HEK293 (cell line): Measurements from ENCODE around the gene ZNF396.

Source experiments
- KLF16 ChIP-seq: fragments of 450-650 bp; formaldehyde crosslinking; IDR thresholded peaks from 2 replicates; pipeline ENCODE4 v1.5.1; 2017; ENCODE audit warnings: missing biosample characterization, missing genetic modification characterization
- SP2 ChIP-seq: fragments of 450-650 bp; formaldehyde crosslinking; IDR thresholded peaks from 2 replicates; pipeline ENCODE4 v1.5.1; 2016; ENCODE audit warnings: missing biosample characterization, missing genetic modification characterization
- ZNF157 ChIP-seq: fragments of 450-650 bp; formaldehyde crosslinking; IDR thresholded peaks from 2 replicates; pipeline ENCODE4 v1.5.1; 2016; ENCODE audit warnings: missing biosample characterization, missing genetic modification characterization
- ZNF624 ChIP-seq: fragments of 450-650 bp; formaldehyde crosslinking; IDR thresholded peaks from 2 replicates; pipeline ENCODE4 v1.5.1; 2017; ENCODE audit warnings: missing biosample characterization, missing genetic modification characterization
- TF ChIP-seq, protein P1 (sequence below): fragments of 450-650 bp; formaldehyde crosslinking; IDR thresholded peaks from 2 replicates; pipeline ENCODE4 v1.5.1; 2016; ENCODE audit warnings: missing biosample characterization, missing genetic modification characterization
- TF ChIP-seq, protein P2 (sequence below): fragments of 450-650 bp; IDR thresholded peaks from 2 replicates; pipeline ENCODE4 v1.5.1; 2018; ENCODE audit warnings: missing biosample characterization, missing genetic modification characterization
- TF ChIP-seq, protein P3 (sequence below): fragments of 450-650 bp; formaldehyde crosslinking; IDR thresholded peaks from 2 replicates; pipeline ENCODE4 v1.5.1; 2016; ENCODE audit warnings: missing biosample characterization, missing genetic modification characterization

DNA sequence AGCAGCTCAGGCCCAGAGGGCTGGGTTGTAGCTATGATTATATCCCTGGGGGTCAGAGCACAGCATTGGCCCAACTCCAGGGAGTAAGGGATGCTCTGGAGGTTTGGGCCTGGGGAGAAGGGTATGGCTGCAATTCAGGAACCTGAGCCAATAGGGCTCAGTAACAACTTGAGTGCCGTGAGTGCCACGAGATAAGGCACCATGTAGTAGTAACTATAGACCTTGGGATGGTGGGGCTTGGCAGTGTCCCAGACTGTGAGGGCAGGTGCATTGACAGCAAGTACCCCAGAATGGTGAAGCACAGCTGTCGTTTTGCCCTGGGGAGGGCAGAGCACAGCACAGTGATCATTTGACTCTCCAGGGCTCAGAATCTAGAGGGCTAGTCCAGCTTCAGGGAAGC is 45.1 kb upstream of the ZNF396 start:
- TF ChIP-seq, protein P1, sequence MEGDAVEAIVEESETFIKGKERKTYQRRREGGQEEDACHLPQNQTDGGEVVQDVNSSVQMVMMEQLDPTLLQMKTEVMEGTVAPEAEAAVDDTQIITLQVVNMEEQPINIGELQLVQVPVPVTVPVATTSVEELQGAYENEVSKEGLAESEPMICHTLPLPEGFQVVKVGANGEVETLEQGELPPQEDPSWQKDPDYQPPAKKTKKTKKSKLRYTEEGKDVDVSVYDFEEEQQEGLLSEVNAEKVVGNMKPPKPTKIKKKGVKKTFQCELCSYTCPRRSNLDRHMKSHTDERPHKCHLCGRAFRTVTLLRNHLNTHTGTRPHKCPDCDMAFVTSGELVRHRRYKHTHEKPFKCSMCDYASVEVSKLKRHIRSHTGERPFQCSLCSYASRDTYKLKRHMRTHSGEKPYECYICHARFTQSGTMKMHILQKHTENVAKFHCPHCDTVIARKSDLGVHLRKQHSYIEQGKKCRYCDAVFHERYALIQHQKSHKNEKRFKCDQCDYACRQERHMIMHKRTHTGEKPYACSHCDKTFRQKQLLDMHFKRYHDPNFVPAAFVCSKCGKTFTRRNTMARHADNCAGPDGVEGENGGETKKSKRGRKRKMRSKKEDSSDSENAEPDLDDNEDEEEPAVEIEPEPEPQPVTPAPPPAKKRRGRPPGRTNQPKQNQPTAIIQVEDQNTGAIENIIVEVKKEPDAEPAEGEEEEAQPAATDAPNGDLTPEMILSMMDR, result no peak
- TF ChIP-seq, protein P2, sequence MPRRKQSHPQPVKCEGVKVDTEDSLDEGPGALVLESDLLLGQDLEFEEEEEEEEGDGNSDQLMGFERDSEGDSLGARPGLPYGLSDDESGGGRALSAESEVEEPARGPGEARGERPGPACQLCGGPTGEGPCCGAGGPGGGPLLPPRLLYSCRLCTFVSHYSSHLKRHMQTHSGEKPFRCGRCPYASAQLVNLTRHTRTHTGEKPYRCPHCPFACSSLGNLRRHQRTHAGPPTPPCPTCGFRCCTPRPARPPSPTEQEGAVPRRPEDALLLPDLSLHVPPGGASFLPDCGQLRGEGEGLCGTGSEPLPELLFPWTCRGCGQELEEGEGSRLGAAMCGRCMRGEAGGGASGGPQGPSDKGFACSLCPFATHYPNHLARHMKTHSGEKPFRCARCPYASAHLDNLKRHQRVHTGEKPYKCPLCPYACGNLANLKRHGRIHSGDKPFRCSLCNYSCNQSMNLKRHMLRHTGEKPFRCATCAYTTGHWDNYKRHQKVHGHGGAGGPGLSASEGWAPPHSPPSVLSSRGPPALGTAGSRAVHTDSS (tag by site-specific recombination), result no peak
- TF ChIP-seq SP2 (tag by site-specific recombination) (no peak), ZNF624 (tag by site-specific recombination) (no peak), KLF16 (no peak), ZNF157 (no peak)
- TF ChIP-seq, protein P3, sequence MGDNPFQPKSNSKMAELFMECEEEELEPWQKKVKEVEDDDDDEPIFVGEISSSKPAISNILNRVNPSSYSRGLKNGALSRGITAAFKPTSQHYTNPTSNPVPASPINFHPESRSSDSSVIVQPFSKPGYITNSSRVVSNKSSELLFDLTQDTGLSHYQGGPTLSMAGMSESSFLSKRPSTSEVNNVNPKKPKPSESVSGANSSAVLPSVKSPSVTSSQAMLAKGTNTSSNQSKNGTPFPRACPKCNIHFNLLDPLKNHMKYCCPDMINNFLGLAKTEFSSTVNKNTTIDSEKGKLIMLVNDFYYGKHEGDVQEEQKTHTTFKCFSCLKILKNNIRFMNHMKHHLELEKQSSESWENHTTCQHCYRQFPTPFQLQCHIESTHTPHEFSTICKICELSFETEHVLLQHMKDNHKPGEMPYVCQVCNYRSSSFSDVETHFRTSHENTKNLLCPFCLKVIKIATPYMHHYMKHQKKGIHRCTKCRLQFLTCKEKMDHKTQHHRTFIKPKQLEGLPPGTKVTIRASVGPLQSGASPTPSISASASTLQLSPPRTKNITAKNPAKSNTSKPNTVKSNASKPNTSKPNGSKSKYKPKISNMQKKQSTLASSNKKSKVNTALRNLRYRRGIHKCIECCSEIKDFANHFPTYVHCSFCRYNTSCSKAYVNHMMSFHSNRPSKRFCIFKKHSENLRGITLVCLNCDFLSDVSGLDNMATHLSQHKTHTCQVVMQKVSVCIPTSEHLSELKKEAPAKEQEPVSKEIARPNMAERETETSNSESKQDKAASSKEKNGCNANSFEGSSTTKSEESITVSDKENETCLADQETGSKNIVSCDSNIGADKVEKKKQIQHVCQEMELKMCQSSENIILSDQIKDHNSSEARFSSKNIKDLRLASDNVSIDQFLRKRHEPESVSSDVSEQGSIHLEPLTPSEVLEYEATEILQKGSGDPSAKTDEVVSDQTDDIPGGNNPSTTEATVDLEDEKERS (tag by site-specific recombination), result no peak
